Right atrium auricular region (tissue), 2 donors: ENCODE data around the gene RPS26. TPM values are rescaled to one million over a fixed set of nuclear protein-coding genes. Genes with fewer than 3 reads are reported as not detected.

Experiments
- DNase-seq: peaks from one replicate; pipeline ENCODE4 v3.0.0-alpha.2; 2019; ENCODE audit warnings: low spot score
- H3K27ac ChIP-seq, 2 donors: fragments of 200-600 bp; sonication (generic); 1 replicate in 1 of 2; 2 replicates in 1 of 2; pipeline ENCODE4 v1.5.1; 2016 to 2019
- H3K27me3 ChIP-seq, 2 donors: fragments of 200-600 bp; sonication (generic); one replicate each; pipeline versions ENCODE4 v1.5.1 to v1.6.0; 2017 to 2019
- H3K36me3 ChIP-seq: fragments of 200-600 bp; sonication (generic); one replicate; pipeline ENCODE4 v1.5.1; 2016
- H3K4me1 ChIP-seq, 2 donors: fragments of 200-600 bp; sonication (generic); one replicate each; pipeline versions ENCODE4 v1.5.1 to v1.6.0; 2017 to 2019
- H3K4me3 ChIP-seq, 2 donors: fragments of 200-600 bp; sonication (generic); 1 replicate in 1 of 2; 2 replicates in 1 of 2; pipeline ENCODE4 v1.5.1; 2017 to 2019; ENCODE audit warnings: mild to moderate bottlenecking in 1 of 2, moderate library complexity in 1 of 2
- H3K9me3 ChIP-seq, 2 donors: fragments of 200-600 bp; sonication (generic); one replicate each; pipeline ENCODE4 v1.5.1; 2019
- CTCF ChIP-seq, 2 donors: fragments of 200-600 bp; sonication (generic); IDR thresholded peaks; one replicate each; pipeline ENCODE4 v1.5.1; 2019; ENCODE audit warnings: antibody characterized with exemption in 2 of 2
- total RNA-seq, 2 donors: library from RNA; depleted of rRNA; stranded (reverse); fragments of >200 nt; gene quantifications; one replicate each; pipeline ENCODE4 v1.1.0, GENCODE V29; 2016

RPS26 gene
- total RNA-seq, 2 donors from 2014 or later: 134 to 1,492 TPM

GRCh38 chr12:56010111-56010570 is 31.6 kb upstream of the RPS26 start:
- Histone ChIP-seq H3K27ac (no peak overlapping the region), H3K27me3 (no peaks in the 10 kb centered on the region), H3K9me3 (no peaks in the 10 kb centered on the region), H3K4me1 (peaks cover 0 to 12% of the 10 kb centered on the region in 2 donors), H3K4me3 (no peak overlapping the region), H3K36me3 (no peaks in the 10 kb centered on the region)
- DNase-seq: no peak
- no peak for TF ChIP-seq CTCF (IDR thresholded peaks at IDR 0.05)

GRCh38 chr12:56011509-56012090 is 30.1 kb upstream of the RPS26 start:
- no peak for TF ChIP-seq CTCF (IDR thresholded peaks at IDR 0.05)

GRCh38 chr12:56013482-56013881 is 28.2 kb upstream of the RPS26 start:
- peaks cover 0 to 1% of the 10 kb centered on the region in 2 donors for H3K4me1 ChIP-seq
- H3K27me3 ChIP-seq: no peaks in the 10 kb centered on the region
- no peaks in the 10 kb centered on the region for H3K9me3 ChIP-seq
- H3K4me3 ChIP-seq: no peak overlapping the region
- H3K36me3 ChIP-seq: no peaks in the 10 kb centered on the region
- no peak for DNase-seq
- no peak for TF ChIP-seq CTCF (IDR thresholded peaks at IDR 0.05)
- no peak overlapping the region for H3K27ac ChIP-seq

More at GRCh38 chr12:56011509-56012090, 30.1 kb upstream of the RPS26 start:
- no peak overlapping the region for H3K27ac ChIP-seq
- H3K4me3 ChIP-seq: no peak overlapping the region
- H3K9me3 ChIP-seq: no peaks in the 10 kb centered on the region
- no peak for DNase-seq
- H3K27me3 ChIP-seq: no peaks in the 10 kb centered on the region
- H3K36me3 ChIP-seq: no peaks in the 10 kb centered on the region
- H3K4me1 ChIP-seq: peaks cover 0 to 12% of the 10 kb centered on the region in 2 donors

- H3K36me3 ChIP-seq: no peaks in the 10 kb centered on the region
- H3K27ac ChIP-seq: no peak overlapping the region
- no peaks in the 10 kb centered on the region for H3K4me1 ChIP-seq
- H3K4me3 ChIP-seq: no peak overlapping the region
- no peak for TF ChIP-seq CTCF (IDR thresholded peaks at IDR 0.05)
- no peaks in the 10 kb centered on the region for H3K9me3 ChIP-seq
- DNase-seq: no peak
- no peaks in the 10 kb centered on the region for H3K27me3 ChIP-seq
These were observed 27.5 kb upstream of the RPS26 start for GRCh38 chr12:56014205-56014604.

- H3K4me1 ChIP-seq: peaks cover 0 to 22% of the 10 kb centered on the region in 2 donors
- H3K4me3 ChIP-seq: no peak overlapping the region
- no peaks in the 10 kb centered on the region for H3K27me3 ChIP-seq
- no peak for TF ChIP-seq CTCF (IDR thresholded peaks at IDR 0.05)
- H3K36me3 ChIP-seq: peaks cover 5% of the 10 kb centered on the region
- H3K9me3 ChIP-seq: no peaks in the 10 kb centered on the region
- no peak for DNase-seq
- H3K27ac ChIP-seq: no peak overlapping the region
These were observed 24.5 kb upstream of the RPS26 start for GRCh38 chr12:56017181-56017580.

- no peak for TF ChIP-seq CTCF (IDR thresholded peaks at IDR 0.05)
- Histone ChIP-seq H3K27ac (no peak overlapping the region), H3K27me3 (no peaks in the 10 kb centered on the region), H3K36me3 (peaks cover 5% of the 10 kb centered on the region), H3K4me3 (no peak overlapping the region), H3K9me3 (no peaks in the 10 kb centered on the region), H3K4me1 (peaks cover 0 to 22% of the 10 kb centered on the region in 2 donors)
- DNase-seq: no peak
These were observed 23.4 kb upstream of the RPS26 start for GRCh38 chr12:56018356-56018755.
